ENCODE results near the gene TBCE. TPM values are rescaled to one million over a fixed set of nuclear protein-coding genes. Genes with fewer than 3 reads are reported as not detected.
"Not testable (repeated sequence)": the region's sequence is repeated elsewhere in the genome, so short reads cannot be mapped to it uniquely, and the experiment has no call there.

Gene TBCE
- total RNA-seq, 2 donors from 2014 or later = 15.4 to 18.0 TPM

DNA sequence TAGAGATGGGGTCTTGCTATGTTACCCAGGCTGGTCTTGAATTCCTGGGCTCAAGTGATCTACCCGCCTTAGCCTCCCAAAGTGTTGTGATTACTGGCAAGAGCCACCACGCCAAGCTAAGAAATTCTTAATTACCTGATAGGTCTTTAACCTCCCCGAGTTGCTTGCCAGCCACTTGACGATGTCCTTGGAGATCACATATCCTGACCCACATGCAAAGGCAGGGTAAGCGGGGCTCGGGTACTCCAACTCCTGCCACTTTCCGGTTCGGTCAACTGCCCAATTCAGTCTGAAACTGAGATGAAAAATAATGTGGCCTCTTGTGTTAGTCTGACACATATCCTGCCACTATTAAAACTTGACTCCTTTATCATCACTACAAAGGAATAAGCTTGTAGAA lies 86.8 kb downstream of the TBCE start:
- no peak overlapping the region for H3K4me3 ChIP-seq
- no peak overlapping the region for H3K27ac ChIP-seq
- no peaks in the 10 kb centered on the region for H3K9me3 ChIP-seq
- H3K36me3 ChIP-seq = peaks cover 59% of the 10 kb centered on the region
- DNase-seq (ENCODE audit: low spot score) = no peak
- no peaks in the 10 kb centered on the region for H3K27me3 ChIP-seq
- TF ChIP-seq, protein P1, sequence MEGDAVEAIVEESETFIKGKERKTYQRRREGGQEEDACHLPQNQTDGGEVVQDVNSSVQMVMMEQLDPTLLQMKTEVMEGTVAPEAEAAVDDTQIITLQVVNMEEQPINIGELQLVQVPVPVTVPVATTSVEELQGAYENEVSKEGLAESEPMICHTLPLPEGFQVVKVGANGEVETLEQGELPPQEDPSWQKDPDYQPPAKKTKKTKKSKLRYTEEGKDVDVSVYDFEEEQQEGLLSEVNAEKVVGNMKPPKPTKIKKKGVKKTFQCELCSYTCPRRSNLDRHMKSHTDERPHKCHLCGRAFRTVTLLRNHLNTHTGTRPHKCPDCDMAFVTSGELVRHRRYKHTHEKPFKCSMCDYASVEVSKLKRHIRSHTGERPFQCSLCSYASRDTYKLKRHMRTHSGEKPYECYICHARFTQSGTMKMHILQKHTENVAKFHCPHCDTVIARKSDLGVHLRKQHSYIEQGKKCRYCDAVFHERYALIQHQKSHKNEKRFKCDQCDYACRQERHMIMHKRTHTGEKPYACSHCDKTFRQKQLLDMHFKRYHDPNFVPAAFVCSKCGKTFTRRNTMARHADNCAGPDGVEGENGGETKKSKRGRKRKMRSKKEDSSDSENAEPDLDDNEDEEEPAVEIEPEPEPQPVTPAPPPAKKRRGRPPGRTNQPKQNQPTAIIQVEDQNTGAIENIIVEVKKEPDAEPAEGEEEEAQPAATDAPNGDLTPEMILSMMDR (IDR thresholded peaks at IDR 0.05) = no peak
- H3K4me1 ChIP-seq = peaks cover 0 to 3% of the 10 kb centered on the region in 2 donors

DNA sequence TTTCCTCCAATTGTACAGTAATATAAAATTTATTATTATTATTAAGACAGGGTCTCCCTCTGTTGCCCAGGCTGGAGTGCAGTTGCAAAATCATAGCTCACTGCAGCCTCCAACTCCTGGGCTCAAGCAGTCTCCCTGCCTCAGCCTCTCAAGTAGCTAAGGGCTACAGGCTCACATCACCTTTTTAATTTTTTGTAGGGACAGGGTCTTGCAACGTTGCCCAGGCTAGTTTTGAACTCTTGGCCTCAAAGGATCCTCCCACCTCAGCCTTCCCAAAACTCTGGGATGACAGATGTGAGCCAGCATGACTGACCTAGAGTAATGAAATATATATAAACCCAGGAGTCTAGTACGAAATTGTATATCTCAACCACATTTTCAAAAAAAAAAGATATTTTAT lies 87.9 kb downstream of the TBCE start:
- no peak overlapping the region for H3K27ac ChIP-seq
- no peaks in the 10 kb centered on the region for H3K27me3 ChIP-seq
- H3K36me3 ChIP-seq = peaks cover 49% of the 10 kb centered on the region
- H3K4me3 ChIP-seq = no peak overlapping the region
- H3K4me1 ChIP-seq = no peaks in the 10 kb centered on the region
- TF ChIP-seq, protein P1 (IDR thresholded peaks at IDR 0.05) = no peak
- H3K9me3 ChIP-seq = no peaks in the 10 kb centered on the region
- DNase-seq (ENCODE audit: low spot score) = no peak

DNA sequence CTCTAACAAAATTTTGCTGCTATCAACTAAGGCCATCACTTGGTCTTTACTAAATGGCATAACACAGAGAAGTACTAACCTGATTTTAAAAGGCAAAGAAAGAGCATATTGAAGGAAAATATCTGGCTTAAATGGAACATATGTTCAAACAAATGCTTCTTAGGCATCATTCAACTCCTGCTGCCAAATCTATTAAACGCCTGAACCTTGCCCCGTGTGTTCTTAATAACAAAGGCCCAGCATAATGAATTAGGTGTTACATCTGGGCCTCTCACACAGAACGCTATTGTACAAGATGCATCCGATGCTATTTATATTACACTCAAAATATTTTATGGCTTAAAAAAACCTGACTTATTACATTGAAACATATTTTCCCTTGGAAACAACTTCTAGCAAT lies 88.6 kb downstream of the TBCE start:
- TF ChIP-seq, protein P1 (IDR thresholded peaks at IDR 0.05) = no peak
- Histone ChIP-seq H3K36me3 (peaks cover 42% of the 10 kb centered on the region), H3K4me3 (no peak overlapping the region), H3K27me3 (no peaks in the 10 kb centered on the region), H3K27ac (no peak overlapping the region), H3K9me3 (no peaks in the 10 kb centered on the region), H3K4me1 (no peaks in the 10 kb centered on the region)
- DNase-seq (ENCODE audit: low spot score) = no peak

DNA sequence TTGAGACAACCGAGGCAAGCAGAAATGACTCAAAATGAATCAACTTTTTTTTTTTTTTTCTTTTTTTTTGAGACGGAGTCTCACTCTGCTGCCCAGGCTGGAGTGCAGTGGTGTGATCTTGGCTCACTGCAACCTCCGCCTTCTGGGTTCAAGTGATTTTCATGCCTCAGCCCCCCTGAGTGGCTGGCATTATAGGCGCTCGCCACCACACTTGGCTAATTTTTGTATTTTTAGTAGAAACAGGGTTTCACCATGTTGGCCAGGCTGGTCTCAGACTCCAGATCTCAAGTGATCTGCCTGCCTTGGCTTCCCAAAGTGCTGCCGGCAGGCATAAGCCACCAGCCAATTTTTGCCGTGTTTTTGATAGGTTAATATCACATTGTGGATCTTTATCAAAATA lies 90.6 kb downstream of the TBCE start:
- H3K36me3 ChIP-seq = peaks cover 28% of the 10 kb centered on the region
- not testable (repeated sequence) for H3K4me3 ChIP-seq; H3K27ac ChIP-seq; H3K4me1 ChIP-seq; DNase-seq (ENCODE audit: low spot score); H3K9me3 ChIP-seq; H3K27me3 ChIP-seq

DNA sequence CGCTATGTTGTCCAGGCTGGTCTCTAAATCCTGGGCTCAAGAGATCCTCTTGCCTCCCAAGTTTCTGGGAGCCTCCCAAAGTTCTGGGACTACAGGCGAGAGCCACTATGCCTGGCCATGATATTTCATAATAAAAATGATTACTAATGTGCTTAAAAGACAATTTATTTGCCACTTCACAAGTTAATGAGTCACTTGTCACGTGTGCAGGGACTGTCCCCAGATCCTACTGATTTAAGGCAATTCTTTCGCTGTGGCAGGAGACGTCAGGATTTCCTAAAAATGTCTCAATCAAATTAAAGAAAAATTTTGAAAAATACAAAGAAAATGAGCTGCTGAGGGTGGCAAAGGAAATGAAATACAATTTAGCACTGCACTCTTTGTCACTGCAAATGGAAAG lies 93.5 kb downstream of the TBCE start:
- no peak overlapping the region for H3K27ac ChIP-seq
- no peaks in the 10 kb centered on the region for H3K4me1 ChIP-seq
- H3K4me3 ChIP-seq = no peak overlapping the region
- peaks cover 6% of the 10 kb centered on the region for H3K36me3 ChIP-seq
- H3K27me3 ChIP-seq = no peaks in the 10 kb centered on the region
- no peak for DNase-seq (ENCODE audit: low spot score)
- no peaks in the 10 kb centered on the region for H3K9me3 ChIP-seq
- TF ChIP-seq, protein P1 (IDR thresholded peaks at IDR 0.05) = no peak

DNA sequence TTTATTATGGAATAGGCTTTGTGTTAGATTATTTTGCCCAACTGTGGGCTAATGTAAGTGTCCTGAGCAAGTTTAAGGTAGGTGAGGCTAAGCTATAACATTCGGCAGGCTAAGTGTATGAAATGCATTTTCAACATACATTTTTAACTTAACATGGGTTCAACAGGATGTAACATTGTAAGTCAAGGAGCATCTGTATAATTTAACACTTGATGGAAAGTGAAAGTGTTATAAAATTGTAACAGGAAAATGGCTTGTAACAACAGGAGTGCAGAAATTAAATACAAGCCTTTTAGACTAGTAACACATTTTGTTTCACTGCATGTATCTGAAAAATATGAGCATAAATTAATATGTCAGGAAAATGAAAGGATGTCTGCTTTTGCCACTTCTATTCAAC lies 94.7 kb downstream of the TBCE start:
- Histone ChIP-seq H3K36me3 (peaks cover 6% of the 10 kb centered on the region), H3K27ac (no peak overlapping the region), H3K9me3 (no peaks in the 10 kb centered on the region), H3K4me1 (no peaks in the 10 kb centered on the region), H3K4me3 (no peak overlapping the region), H3K27me3 (no peaks in the 10 kb centered on the region)
- TF ChIP-seq, protein P1 (IDR thresholded peaks at IDR 0.05) = no peak
- DNase-seq (ENCODE audit: low spot score) = no peak

DNA sequence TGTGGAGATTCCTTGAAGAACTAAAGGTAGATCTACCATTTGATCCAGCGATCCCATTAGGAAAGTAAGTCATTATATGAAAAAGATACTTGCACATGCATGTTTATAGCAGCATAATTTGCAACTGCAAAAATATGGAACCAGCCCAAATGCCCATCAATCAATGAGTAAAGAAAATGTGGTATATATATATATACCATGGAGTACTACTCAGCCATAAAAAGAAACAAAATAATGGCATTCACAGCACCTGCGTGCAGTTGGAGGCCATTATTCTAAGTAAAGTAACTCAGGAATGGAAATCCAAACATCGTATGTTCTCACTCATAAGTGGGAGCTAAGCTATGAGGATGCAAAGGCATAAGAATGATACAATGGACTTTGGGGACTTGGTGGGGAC lies 95.6 kb downstream of the TBCE start:
- not testable (repeated sequence) for H3K4me1 ChIP-seq; H3K4me3 ChIP-seq; H3K27me3 ChIP-seq; H3K27ac ChIP-seq; H3K36me3 ChIP-seq; H3K9me3 ChIP-seq; DNase-seq (ENCODE audit: low spot score)
